NT2/D1 (cell line): Measurements from ENCODE around the gene RRBP1.
A peak's percentile ranks its signal among the peaks of the same experiment; 100 is the strongest.

Experiments
- DNase-seq: peaks from one replicate; pipeline ENCODE4 v3.0.0-alpha.2; 2011; ENCODE audit warnings: low read depth, low spot score
- H3K27me3 ChIP-seq: 2 replicates; pipeline ENCODE4 v1.6.0; 2011; ENCODE audit warnings: mild to moderate bottlenecking; ENCODE audit not compliant: insufficient read length, insufficient read depth
- H3K36me3 ChIP-seq: 2 replicates; pipeline ENCODE4 v1.6.1; 2011; ENCODE audit warnings: mild to moderate bottlenecking, low read length, mixed read lengths; ENCODE audit not compliant: insufficient read depth, insufficient read length
- H3K4me1 ChIP-seq: 2 replicates; pipeline ENCODE4 v1.5.1; 2011; ENCODE audit not compliant: insufficient read depth, insufficient read length
- H3K4me3 ChIP-seq: 2 replicates; pipeline ENCODE4 v1.5.1; 2011; ENCODE audit warnings: low read depth; ENCODE audit not compliant: insufficient read length
- H3K9ac ChIP-seq: 2 replicates; pipeline ENCODE4 v1.6.0; 2011; ENCODE audit warnings: low read depth; ENCODE audit not compliant: insufficient read length
- H3K9me3 ChIP-seq: 2 replicates; pipeline ENCODE4 v1.5.1; 2011; ENCODE audit warnings: mild to moderate bottlenecking, low read length; ENCODE audit not compliant: insufficient read depth
- SUZ12 ChIP-seq: IDR thresholded peaks from 2 replicates; pipeline ENCODE4 v1.6.1; 2011; ENCODE audit not compliant: insufficient read length, insufficient read depth; ENCODE audit errors: extremely low read depth
- YY1 ChIP-seq: IDR thresholded peaks from 2 replicates; pipeline ENCODE4 v1.6.1; 2011; ENCODE audit not compliant: insufficient read length, insufficient read depth
- ZNF274 ChIP-seq: IDR thresholded peaks from 2 replicates; pipeline ENCODE4 v1.6.1; 2011; ENCODE audit warnings: mild to moderate bottlenecking, low read depth, low read length

Gene RRBP1

GRCh38 chr20:17620371-17621228, 61.4 kb downstream of the RRBP1 start:
- Histone ChIP-seq H3K9ac (no peak overlapping the region), H3K9me3 (no peaks in the 10 kb centered on the region), H3K27me3 (no peaks in the 10 kb centered on the region), H3K36me3 (peaks cover 98% of the 10 kb centered on the region), H3K4me3 (no peak overlapping the region), H3K4me1 (peaks cover 4% of the 10 kb centered on the region)
- TF ChIP-seq SUZ12 (no peak), ZNF274 (no peak), YY1 (no peak)
- no peak for DNase-seq

- no peak overlapping the region for H3K9ac ChIP-seq
- TF ChIP-seq SUZ12 = no peak
- H3K36me3 ChIP-seq = peaks cover 97% of the 10 kb centered on the region
- H3K4me1 ChIP-seq = peaks cover 4% of the 10 kb centered on the region
- H3K4me3 ChIP-seq = no peak overlapping the region
- H3K9me3 ChIP-seq = no peaks in the 10 kb centered on the region
- H3K27me3 ChIP-seq = no peaks in the 10 kb centered on the region
- no peak for DNase-seq
Measured at GRCh38 chr20:17619351-17620093, 62.5 kb downstream of the RRBP1 start.

GRCh38 chr20:17618673-17619013, 63.4 kb downstream of the RRBP1 start:
- H3K9me3 ChIP-seq = no peaks in the 10 kb centered on the region
- no peaks in the 10 kb centered on the region for H3K27me3 ChIP-seq
- H3K36me3 ChIP-seq = peaks cover 98% of the 10 kb centered on the region
- no peak for DNase-seq
- TF ChIP-seq YY1 (no peak), SUZ12 (no peak), ZNF274 (no peak)
- peaks cover 4% of the 10 kb centered on the region for H3K4me1 ChIP-seq
- no peak overlapping the region for H3K4me3 ChIP-seq
- no peak overlapping the region for H3K9ac ChIP-seq

- Histone ChIP-seq H3K9ac (peak overlapping the region; percentile 10), H3K4me3 (no peak overlapping the region), H3K9me3 (no peaks in the 10 kb centered on the region), H3K4me1 (peaks cover 4% of the 10 kb centered on the region), H3K27me3 (no peaks in the 10 kb centered on the region), H3K36me3 (peaks cover 96% of the 10 kb centered on the region)
- TF ChIP-seq SUZ12 = no peak
- no peak for TF ChIP-seq ZNF274
- no peak for TF ChIP-seq YY1
- no peak for DNase-seq
Measured at GRCh38 chr20:17617868-17618672, 64.0 kb downstream of the RRBP1 start.

- TF ChIP-seq YY1 = no peak
- no peak for TF ChIP-seq ZNF274
- no peak for TF ChIP-seq SUZ12
- Histone ChIP-seq H3K4me3 (no peak overlapping the region), H3K4me1 (peaks cover 11% of the 10 kb centered on the region), H3K9ac (peak overlapping the region; percentile 10), H3K27me3 (no peaks in the 10 kb centered on the region), H3K9me3 (no peaks in the 10 kb centered on the region), H3K36me3 (peaks cover 93% of the 10 kb centered on the region)
- no peak for DNase-seq
Measured at GRCh38 chr20:17617212-17617867, 64.7 kb downstream of the RRBP1 start.

GRCh38 chr20:17616480-17617211, 65.4 kb downstream of the RRBP1 start:
- no peak for DNase-seq
- Histone ChIP-seq H3K27me3 (no peaks in the 10 kb centered on the region), H3K9ac (no peak overlapping the region), H3K9me3 (no peaks in the 10 kb centered on the region), H3K36me3 (peaks cover 92% of the 10 kb centered on the region), H3K4me3 (no peak overlapping the region), H3K4me1 (peaks cover 15% of the 10 kb centered on the region)
- no peak for TF ChIP-seq SUZ12
- TF ChIP-seq YY1 = no peak
- no peak for TF ChIP-seq ZNF274
